ENCODE data around the gene EPM2A.

DNA sequence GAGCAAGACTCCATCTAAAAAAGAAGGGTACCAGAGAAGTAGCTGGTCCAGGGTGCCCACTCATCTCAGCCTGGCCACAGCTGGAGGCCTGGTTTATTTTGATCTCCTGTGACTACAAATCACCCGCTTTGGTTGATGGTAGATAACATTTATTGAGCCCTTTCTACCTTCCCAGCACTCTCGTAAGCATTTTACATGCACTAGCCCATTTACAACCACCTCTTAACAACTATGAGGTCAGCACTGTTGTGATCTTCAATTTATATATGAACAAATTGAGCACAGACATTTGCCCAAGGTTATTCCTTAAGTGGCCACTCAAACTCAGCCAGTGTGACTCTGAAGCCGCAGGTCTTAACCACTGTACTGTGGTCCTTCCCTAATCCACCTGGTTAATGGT lies 104.7 kb downstream of the EPM2A start:
- TF ChIP-seq, protein P1, sequence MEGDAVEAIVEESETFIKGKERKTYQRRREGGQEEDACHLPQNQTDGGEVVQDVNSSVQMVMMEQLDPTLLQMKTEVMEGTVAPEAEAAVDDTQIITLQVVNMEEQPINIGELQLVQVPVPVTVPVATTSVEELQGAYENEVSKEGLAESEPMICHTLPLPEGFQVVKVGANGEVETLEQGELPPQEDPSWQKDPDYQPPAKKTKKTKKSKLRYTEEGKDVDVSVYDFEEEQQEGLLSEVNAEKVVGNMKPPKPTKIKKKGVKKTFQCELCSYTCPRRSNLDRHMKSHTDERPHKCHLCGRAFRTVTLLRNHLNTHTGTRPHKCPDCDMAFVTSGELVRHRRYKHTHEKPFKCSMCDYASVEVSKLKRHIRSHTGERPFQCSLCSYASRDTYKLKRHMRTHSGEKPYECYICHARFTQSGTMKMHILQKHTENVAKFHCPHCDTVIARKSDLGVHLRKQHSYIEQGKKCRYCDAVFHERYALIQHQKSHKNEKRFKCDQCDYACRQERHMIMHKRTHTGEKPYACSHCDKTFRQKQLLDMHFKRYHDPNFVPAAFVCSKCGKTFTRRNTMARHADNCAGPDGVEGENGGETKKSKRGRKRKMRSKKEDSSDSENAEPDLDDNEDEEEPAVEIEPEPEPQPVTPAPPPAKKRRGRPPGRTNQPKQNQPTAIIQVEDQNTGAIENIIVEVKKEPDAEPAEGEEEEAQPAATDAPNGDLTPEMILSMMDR (conservative IDR thresholded peaks at IDR 0.05; ENCODE audit: low read length): no peak
- TF ChIP-seq EZH2phosphoT487 (IDR thresholded peaks at IDR 0.05; ENCODE audit: borderline replicate concordance, low read depth, low read length): no peak

Measured in OCI-LY7 (cell line).